T follicular helper cell (primary cell): ENCODE results near the gene CCDC88B.

Experiments used
- DNase-seq: peaks from one replicate; pipeline ENCODE4 v3.0.0-alpha.2; 2020; ENCODE audit warnings: low read depth

CCDC88B gene

GRCh38 chr11:64382586-64382985, 42.6 kb downstream of the CCDC88B start:
- no peak for DNase-seq

GRCh38 chr11:64383580-64383979, 43.6 kb downstream of the CCDC88B start:
- DNase-seq = no peak

- no peak for DNase-seq
Measured at GRCh38 chr11:64384028-64384737, 44.2 kb downstream of the CCDC88B start.

- DNase-seq = no peak
Measured at GRCh38 chr11:64384981-64385944, 45.3 kb downstream of the CCDC88B start.

- DNase-seq = no peak
Measured at GRCh38 chr11:64385945-64386704, 46.1 kb downstream of the CCDC88B start.

- DNase-seq = no peak
Measured at GRCh38 chr11:64387916-64388315, 47.9 kb downstream of the CCDC88B start.

- no peak for DNase-seq
Measured at GRCh38 chr11:64388894-64389293, 48.9 kb downstream of the CCDC88B start.

- no peak for DNase-seq
Measured at GRCh38 chr11:64389851-64390250, 49.8 kb downstream of the CCDC88B start.

GRCh38 chr11:64390558-64390957, 50.6 kb downstream of the CCDC88B start:
- no peak for DNase-seq

GRCh38 chr11:64391839-64392238, 51.8 kb downstream of the CCDC88B start:
- no peak for DNase-seq

- DNase-seq = no peak
Measured at GRCh38 chr11:64395545-64396078, 55.6 kb downstream of the CCDC88B start.

- DNase-seq = no peak
Measured at GRCh38 chr11:64396079-64396591, 56.1 kb downstream of the CCDC88B start.

GRCh38 chr11:64400102-64400501, 60.1 kb downstream of the CCDC88B start:
- no peak for DNase-seq

GRCh38 chr11:64400667-64401066, 60.7 kb downstream of the CCDC88B start:
- DNase-seq = no peak

GRCh38 chr11:64401775-64402174, 61.8 kb downstream of the CCDC88B start:
- DNase-seq = no peak

GRCh38 chr11:64403106-64403505, 63.1 kb downstream of the CCDC88B start:
- DNase-seq = no peak

- no peak for DNase-seq
Measured at GRCh38 chr11:64406221-64406946, 66.4 kb downstream of the CCDC88B start.
